ENCODE measurements around the gene PXK. TPM values are rescaled to one million over a fixed set of nuclear protein-coding genes. Genes with fewer than 3 reads are reported as not detected.

PXK gene
- total RNA-seq, 1 donor from 2014 or later, result 12.4 TPM

DNA sequence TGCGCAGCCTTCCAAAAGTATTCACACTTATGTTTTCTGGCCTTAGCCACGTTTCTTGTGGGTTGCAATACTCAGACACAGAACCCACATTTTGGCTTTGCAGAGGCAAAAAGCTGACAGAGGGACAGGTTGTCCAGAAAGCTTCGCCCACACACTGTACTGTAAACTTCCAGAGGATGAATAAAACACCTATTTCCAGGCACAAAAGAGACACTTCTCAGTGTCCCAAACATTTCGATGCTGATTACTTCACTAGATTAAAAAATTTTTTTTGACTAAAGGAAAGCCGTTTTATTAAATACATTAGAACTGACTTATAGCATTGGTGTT lies 131.2 kb downstream of the PXK start:
- no peak for DNase-seq (ENCODE audit: extremely low spot score, unreplicated experiment)
- Mint-ChIP-seq H3K27me3 (no peaks in the 10 kb centered on the region), H3K9me3 (no peaks in the 10 kb centered on the region), H3K4me1 (ENCODE audit: unreplicated experiment) (peaks cover 18% of the 10 kb centered on the region), H3K27ac (peak overlapping the region; percentile 49), H3K36me3 (no peaks in the 10 kb centered on the region), H3K4me3 (no peak overlapping the region)
- TF ChIP-seq, protein P1, sequence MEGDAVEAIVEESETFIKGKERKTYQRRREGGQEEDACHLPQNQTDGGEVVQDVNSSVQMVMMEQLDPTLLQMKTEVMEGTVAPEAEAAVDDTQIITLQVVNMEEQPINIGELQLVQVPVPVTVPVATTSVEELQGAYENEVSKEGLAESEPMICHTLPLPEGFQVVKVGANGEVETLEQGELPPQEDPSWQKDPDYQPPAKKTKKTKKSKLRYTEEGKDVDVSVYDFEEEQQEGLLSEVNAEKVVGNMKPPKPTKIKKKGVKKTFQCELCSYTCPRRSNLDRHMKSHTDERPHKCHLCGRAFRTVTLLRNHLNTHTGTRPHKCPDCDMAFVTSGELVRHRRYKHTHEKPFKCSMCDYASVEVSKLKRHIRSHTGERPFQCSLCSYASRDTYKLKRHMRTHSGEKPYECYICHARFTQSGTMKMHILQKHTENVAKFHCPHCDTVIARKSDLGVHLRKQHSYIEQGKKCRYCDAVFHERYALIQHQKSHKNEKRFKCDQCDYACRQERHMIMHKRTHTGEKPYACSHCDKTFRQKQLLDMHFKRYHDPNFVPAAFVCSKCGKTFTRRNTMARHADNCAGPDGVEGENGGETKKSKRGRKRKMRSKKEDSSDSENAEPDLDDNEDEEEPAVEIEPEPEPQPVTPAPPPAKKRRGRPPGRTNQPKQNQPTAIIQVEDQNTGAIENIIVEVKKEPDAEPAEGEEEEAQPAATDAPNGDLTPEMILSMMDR (conservative IDR thresholded peaks at IDR 0.05), result peak; percentile 4

DNA sequence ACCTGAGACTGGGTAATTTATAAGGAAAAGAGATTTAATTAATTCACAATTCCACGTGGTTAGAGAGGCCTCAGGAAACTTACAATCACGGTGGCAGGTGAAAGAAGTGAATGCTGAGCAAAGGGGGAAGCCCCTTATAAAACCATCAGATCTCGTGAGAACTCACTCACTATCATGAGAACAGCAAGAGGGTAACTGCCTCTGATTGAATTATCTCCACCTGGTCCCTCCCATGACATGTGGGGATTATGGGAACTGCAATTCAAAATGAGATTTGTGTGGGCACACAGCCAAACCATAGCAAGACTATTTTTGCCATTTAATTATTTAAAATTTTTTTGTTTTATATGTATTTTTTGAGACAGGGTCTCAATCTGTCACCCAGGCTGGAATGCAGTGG lies 132.2 kb downstream of the PXK start:
- Mint-ChIP-seq H3K4me3 (no peak overlapping the region), H3K27ac (no peak overlapping the region), H3K27me3 (no peaks in the 10 kb centered on the region), H3K9me3 (no peaks in the 10 kb centered on the region), H3K4me1 (ENCODE audit: unreplicated experiment) (peaks cover 18% of the 10 kb centered on the region), H3K36me3 (no peaks in the 10 kb centered on the region)
- no peak for DNase-seq (ENCODE audit: extremely low spot score, unreplicated experiment)
- TF ChIP-seq, protein P1 (conservative IDR thresholded peaks at IDR 0.05), result peak; percentile 22

DNA sequence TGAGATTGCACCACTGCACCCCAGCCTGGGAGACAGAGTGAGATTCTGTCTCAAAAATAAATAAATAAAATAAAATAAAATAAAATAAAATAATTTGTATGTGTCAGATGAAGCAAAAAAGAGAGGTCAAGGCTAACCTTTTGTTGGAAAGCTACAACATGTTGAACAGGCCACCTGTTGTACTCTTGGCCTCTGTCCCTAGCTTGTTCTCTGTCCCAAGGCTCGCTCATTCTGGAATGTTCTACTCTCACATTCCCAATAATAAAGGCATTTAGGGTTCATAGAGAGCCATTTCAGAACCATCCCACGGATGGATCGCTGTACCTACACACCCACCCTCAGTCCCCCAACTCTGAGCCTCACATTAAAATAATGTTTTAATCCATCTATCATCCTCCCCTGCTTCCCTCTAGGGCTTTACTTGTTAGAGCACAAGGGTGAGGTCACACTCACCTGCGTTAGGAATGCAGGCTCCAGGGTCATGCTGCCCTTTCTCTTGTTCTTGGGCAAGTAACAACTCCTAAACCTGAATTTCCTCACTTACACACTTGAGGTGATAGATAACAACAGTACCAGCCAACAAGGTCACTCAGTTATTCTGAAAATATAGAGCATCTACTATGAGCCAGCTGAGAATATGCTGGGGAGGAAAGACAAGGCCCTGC lies 134.3 kb downstream of the PXK start:
- Mint-ChIP-seq H3K4me1 (ENCODE audit: unreplicated experiment) (peaks cover 34% of the 10 kb centered on the region), H3K9me3 (no peaks in the 10 kb centered on the region), H3K4me3 (no peak overlapping the region), H3K27ac (peak overlapping the region; percentile 40), H3K36me3 (no peaks in the 10 kb centered on the region), H3K27me3 (no peaks in the 10 kb centered on the region)
- TF ChIP-seq, protein P1 (conservative IDR thresholded peaks at IDR 0.05), result no peak
- no peak for DNase-seq (ENCODE audit: extremely low spot score, unreplicated experiment)

DNA sequence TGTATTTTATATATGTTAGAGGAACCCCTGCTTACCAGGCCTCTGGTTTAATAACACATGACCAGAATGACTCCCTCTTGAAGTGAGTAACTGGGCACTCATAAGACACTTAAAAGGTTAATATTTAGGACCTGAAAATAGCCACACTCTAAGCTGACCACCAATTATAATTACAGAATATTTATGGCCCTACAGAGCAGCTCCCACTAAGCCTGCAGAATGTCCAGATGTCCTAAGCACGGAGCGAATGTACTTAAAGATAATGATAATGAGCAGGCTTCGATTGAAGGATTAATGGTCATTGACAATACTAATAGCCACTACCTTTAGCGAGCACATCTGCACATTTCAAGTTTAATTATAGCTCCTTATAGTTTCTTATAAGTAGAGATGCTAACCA lies 136.4 kb downstream of the PXK start:
- Mint-ChIP-seq H3K27ac (no peak overlapping the region), H3K4me3 (no peak overlapping the region), H3K27me3 (no peaks in the 10 kb centered on the region), H3K36me3 (no peaks in the 10 kb centered on the region), H3K4me1 (ENCODE audit: unreplicated experiment) (peaks cover 29% of the 10 kb centered on the region), H3K9me3 (no peaks in the 10 kb centered on the region)
- no peak for DNase-seq (ENCODE audit: extremely low spot score, unreplicated experiment)
- TF ChIP-seq, protein P1 (conservative IDR thresholded peaks at IDR 0.05), result no peak

DNA sequence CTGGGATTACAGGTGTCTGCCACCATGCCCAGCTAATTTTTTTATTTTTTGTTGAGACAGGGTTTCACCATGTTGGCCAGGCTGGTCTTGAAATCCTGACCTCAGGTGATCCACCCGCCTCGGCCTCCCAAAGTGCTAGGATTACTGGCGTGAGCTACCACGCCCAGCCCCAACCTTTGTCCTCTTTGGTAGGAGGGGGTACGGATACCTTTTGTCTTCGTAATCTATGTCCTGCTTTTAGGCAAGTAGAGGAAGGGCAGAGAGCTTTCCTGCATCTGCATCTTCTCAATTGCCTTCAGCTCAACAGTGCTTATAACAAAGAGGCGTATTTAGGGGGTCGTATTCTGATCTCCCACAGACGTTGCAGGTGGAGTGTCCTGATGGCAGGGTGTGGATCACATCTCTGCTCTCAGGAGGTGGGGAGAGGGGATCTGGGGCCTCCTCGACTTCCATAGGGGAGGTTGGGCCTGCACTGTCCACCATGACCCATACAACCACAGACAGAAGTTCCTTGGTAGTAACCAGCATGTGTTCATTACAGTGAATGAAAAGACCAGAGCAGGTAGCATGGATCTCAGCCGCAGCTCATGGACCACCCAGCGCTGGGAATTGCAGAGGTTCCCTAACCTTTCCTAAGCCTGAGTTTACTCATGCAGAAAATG lies 137.8 kb downstream of the PXK start:
- H3K9me3 Mint-ChIP-seq, result no peaks in the 10 kb centered on the region
- H3K27ac Mint-ChIP-seq, result peak overlapping the region; percentile 88
- H3K4me1 Mint-ChIP-seq (ENCODE audit: unreplicated experiment), result peaks cover 43% of the 10 kb centered on the region
- DNase-seq (ENCODE audit: extremely low spot score, unreplicated experiment), result no peak
- H3K36me3 Mint-ChIP-seq, result no peaks in the 10 kb centered on the region
- no peaks in the 10 kb centered on the region for H3K27me3 Mint-ChIP-seq
- TF ChIP-seq, protein P1 (conservative IDR thresholded peaks at IDR 0.05), result no peak
- H3K4me3 Mint-ChIP-seq, result peak overlapping the region; percentile 63

Measured in type B pancreatic cell (in vitro differentiated cells).